GM21576 (cell line): ENCODE data around the gene C1orf105.
"Not testable (repeated sequence)": the region's sequence is repeated elsewhere in the genome, so short reads cannot be mapped to it uniquely, and the experiment has no call there.

Source experiments
- ATAC-seq: cut with Tn5 transposase; IDR thresholded peaks from one replicate; pipeline ENCODE4 v1.9.1; 2021; ENCODE audit warnings: mild to moderate bottlenecking, moderate library complexity; ENCODE audit not compliant: unreplicated experiment

The C1orf105 gene

DNA sequence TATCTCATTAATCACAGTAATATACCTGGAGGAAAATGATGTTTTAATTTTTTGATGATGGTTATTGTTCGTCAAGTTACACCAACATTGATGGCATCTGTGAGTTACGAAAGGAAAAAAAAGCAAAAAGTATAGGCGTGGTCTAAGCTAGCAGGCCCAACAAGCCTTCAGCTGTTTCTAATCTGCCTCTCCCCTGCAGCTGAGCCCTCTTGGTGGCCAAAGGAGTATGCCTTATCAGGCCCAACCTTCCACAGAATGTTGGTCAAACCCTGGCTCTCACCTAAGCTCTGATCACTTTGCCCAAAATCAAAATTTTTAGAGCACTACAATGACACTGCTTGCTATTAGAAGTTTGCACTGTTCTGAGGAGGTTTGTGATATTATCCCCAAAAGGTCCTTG, 4.9 kb downstream of the C1orf105 start:
- ATAC-seq, result no peak

DNA sequence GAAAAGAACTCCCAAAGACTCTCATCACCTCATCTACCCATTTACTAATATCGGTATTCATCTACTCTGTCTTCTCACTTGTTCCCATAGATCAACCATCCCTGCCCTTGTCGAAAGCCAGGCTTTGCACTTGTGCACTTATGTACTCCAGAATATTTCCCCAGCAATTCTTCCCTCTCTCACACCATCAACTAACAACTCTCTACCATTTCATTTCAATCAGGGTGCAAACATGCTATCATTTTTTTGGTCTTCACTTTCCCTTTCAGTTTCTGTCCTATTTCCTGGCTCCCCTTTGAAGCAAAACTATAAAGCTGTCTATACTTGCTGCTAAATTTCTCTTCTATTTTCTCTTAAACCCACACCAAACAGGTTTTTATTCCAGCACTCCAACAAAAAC, 6.7 kb downstream of the C1orf105 start:
- no peak for ATAC-seq

DNA sequence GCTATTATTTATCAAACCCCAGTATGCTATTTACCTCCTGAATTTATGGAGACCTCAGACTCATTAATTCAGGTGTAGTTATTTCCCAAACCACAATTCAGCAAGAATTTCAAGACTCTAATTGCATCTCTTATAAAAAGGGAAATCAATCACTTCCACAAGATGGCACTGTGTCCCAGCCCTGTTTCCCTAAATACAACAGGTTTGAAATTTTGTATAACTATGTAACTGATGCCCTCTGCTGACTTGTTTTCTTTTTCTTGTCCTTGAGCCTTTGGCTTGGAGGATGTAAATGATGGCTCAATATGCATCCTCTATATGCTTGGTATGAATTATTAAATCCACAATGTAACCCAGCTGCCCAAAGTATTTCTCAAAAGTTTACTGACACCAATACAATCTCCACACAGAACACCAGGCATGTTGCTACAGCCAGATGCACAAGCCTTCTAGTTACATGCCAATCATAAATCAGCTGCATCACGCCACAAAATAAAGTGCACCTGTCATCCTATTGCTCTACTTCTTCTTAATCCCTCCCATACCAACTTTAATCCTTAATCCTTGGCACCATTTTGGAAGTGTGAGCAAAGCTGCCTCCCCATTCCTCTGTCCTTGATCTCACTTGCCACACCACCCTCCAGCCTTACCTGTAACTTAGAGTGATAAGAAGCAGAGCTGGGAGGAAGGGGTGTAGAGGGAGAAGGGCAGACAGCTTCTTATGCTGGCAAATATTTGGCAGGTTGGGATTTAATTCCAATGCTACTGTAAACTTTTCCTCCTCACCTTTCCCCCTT, 9.0 kb downstream of the C1orf105 start:
- ATAC-seq, result peak; percentile 50

DNA sequence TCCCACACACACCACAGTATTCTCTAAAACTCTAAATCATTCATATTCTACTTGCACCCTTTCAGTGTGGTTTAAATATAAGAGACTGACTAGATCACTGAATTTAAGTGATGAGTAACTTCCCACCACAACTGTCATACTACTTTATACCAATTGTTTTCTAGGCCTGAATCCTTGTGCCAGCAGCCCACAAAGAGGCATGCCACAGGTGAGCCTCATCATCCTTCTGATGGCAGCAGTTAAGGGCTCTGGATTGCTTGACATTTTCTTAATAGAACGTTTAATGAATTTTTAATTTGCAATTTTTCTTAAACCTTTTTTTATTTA, 9.6 kb downstream of the C1orf105 start:
- no peak for ATAC-seq

DNA sequence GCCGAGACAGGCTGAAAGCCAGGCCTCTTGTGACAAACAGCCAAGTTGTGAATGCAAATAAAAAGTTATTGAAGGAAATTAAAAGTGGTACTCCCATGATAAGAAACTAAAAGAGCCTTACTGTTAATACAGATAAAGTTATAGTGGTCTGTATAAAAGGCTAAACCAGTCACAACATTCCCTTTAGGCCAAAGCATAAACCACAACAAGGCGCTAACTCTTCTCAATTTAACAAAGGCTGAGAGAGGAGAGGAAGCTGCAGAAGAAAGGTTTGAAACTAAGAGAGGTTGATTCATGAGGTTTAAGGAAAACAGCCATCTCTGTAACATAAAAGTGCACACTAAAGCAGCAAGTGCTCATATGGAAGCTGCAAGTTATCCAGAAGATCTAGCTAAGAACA, 10.7 kb downstream of the C1orf105 start:
- no peak for ATAC-seq

DNA sequence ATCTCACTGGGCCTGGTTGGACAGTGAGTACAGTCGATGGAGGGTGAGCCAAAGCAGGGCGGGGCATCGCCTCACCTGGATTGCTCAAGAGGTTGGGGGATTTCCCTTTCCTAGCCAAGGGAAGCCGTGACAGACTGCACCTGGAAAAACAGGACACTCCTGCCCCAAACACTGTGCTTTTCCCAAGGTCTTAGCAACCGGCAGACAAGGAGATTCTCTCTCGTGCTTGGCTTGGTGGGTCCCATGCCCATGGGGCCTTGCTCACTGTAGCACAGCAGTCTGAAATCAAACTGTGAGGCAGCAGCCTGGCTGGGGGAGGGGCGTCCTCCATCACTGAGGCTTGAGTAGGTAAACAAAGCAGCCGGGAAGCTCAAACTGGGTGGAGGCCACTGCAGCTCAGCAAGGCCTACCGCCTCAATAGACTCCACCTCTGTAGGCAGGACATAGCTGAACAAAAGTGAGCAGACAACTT, 11.3 kb downstream of the C1orf105 start:
- no peak for ATAC-seq

DNA sequence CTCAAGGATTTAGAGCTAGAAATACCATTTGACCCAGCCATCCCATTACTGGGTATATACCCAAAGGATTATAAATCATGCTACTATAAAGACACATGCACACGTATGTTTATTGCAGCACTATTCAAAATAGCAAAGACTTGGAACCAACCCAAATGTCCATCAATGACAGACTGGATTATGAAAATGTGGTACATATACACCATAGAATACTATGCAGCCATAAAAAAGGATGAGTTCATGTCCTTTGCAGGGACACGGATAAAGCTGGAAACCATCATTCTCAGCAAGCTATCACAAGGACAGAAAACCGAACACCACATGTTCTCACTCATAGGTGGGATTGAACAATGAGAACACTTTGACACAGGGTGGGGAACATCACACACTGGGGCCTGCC, 16.7 kb downstream of the C1orf105 start:
- not testable (repeated sequence) for ATAC-seq

DNA sequence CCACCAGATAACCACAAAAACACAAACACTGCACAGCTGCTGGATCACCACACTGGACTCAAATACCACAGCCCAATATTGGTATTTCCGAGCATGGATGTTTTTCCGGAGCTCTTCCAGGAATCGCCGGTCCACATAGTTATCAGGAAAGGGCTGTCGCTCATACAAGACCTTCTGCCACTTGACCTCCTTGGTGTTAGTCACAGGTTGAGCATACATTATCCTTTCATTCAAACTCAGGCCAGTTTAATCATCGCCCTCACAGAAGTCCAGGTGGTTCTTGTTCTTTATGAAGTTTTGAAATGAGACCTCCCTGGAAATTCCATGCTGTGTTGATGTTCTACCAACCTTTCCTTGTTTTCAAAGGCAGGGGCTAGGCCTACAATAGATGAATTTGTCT, 21.9 kb downstream of the C1orf105 start:
- ATAC-seq, result no peak

DNA sequence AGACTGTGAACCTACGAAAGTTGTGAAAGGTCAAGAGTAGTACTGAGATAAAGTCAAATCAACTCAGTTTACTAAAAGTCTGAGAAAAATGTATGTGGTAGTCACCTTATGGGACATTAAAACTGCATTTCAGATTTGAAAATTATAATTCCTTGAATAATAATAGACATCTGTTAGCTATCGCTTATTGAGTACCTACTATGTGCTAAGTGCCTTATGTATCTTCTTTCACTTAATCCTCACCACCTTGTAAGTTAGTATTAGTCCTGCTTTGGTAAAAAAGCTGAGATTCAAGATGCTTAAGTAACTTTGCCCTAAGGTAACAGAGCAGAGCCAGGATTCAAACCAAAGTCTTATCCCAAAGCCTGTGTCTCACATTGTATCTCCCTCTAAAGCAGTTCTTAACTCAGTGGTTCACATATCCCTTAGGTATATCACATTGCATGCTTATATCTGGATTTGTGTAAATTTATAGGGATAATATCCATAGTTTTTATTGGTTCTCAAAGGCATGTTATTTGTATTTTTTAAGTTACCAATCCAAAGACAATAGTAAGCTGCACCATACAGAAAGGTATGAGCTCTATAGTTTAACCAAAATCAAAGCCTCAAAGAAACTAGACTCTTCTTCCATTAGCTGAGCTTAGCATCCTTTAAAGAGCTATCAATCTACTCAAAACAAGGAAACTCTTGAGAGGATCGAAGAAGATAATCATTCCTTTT, 22.5 kb downstream of the C1orf105 start:
- ATAC-seq, result no peak

DNA sequence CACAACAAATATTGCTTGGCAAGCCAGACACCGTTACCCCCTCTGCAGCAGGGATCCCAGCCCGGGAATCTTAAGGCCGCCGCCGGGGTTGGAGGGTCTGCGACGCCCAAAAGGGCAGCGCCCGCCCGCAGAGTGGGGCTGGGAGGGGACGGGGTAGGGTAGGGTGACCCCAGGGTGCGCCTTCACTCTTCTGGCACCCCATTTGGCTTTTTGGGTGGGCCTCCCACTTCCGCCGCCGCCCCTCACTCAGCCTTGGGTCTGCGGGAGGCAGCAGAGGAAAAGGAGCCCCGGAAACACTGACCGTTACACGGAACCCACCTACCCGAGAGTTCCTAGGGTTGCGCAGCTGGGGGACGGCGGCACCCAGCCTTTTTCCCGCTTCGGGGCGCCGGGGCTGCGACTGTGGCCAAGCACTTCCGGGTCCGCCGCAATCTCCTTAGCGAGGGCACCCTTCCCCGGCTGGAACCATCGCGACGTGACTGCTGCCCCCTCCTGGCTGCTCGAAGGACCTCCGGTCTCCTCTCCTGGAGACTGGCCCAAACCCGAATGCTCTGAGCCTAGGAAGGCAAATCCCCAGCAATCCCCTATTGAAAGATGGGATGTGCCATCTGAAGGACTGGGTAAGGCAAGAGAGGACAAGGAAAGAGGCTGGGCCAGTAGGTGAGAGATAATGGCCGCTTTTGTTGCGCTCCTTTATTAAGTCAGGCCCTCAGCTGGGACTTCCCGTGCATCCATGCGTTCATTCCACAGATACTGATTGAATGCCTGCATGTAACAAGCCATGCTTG, 23.4 kb downstream of the C1orf105 start, which contains the start of gene PIGC:
Gene PIGC (minus strand): TSS at position 404 of the 788 bp plus-strand sequence. CDS start 1,447 bp downstream, outside the sequence.
- peak; percentile 99 for ATAC-seq

DNA sequence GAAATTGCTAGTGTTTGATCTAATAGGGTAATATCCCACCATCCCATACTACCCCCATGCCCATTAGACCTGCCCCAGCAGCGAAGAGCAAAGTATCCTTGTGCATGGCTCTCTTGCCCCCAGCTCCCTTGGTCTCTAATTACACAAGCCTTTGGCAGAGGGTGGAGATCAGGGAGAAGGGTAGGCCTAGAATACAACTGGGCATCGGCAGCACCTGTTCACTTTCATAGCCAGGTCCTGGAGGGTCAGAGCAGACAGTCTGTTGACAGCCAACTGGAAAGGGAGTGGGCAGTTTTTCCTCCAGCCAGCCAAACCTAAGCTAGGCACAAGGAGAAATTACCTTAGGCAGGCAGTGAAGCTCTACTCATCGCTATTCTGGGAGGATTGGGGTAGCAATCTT, 26.1 kb downstream of the C1orf105 start:
- ATAC-seq, result no peak

DNA sequence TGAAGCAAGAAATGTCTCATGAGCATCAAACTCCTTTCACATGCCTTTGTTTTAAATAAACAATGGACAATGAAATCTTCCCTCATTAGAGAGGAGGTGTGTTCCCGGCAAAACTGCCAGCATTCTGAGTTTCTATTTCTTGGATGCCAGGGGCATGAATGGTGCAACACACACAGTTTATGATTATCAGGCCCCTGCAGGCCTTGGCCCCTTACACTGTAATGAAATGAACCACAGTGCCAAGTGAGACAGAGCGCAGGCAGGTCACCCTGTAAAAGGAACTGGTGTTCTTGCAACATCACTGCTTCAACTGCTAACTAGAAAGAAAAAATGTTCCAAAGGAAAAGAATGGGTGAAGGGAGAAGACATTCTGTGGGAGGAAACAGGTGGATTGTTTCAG, 27.2 kb downstream of the C1orf105 start:
- ATAC-seq, result no peak

DNA sequence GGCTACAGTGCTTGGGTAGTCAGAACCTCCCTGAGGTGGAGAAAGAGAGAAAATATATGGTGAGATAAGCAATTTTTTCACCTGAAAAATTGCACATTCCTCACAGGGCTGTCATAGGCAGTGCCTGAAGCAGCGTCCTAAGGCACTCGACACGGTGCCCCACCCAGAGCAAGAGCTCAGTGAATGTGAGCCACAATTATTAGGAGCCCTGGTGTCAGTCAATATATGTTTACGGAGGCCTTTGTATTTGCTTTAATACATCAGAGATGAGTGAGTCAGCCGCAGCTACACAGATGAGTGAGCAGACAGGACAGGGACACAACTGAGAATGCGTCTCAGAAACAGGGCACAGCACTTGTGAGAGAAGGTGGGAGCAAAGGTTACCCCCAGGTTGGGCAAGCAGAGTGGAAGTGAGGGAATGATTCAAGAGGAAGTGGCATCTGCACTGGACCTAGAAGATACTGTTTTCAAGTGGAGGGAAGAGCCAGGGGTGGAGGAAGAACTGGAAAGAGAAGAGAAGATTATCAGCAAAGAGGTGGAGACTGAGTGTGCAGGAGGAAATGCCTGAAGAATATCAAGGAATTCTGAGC, 28.6 kb downstream of the C1orf105 start:
- ATAC-seq, result no peak

DNA sequence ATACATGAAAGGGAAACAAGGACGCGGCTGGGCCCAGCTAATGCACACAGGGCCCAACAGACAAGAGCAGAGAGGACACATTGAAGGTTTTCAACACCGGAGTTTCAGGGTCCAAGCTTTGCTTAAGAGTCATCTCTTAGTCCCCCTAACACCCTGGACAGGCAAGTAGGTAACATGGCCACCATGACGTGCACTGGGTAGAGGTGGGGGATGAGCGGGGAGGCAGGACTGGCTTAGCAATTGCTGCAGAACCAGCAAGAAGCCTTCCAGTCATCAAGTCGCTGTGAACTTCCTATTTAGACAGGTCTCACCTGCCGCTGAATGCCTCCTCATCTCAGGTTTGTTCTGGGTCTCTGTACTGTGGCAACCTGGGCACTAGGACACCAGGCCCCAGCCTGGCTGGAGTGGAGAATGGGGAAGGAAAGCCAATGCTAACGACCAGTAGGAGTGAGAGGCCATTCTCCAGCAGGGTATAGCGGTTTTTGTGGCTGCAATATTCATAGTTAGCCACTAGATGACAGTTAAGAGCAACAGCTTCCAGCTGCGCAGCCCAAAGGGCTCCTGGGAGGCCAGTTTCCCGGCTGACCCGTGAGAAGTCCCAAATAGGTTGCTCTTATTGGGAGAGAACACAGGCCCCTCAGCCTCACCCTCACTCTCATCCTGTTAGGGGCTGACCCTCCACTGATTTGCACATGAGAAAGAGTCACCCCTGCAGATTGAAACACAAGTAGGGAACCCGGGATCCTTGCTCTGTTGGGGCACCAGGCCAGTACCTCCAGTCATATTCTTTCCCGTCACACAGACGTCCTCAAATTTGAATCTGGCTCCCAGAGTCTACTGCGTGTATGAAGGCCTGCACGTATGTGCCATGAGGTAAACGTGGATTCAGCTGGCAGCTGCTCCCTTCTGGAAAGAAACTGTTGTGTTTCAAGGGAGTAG, 29.4 kb downstream of the C1orf105 start:
- peak; percentile 92 for ATAC-seq

DNA sequence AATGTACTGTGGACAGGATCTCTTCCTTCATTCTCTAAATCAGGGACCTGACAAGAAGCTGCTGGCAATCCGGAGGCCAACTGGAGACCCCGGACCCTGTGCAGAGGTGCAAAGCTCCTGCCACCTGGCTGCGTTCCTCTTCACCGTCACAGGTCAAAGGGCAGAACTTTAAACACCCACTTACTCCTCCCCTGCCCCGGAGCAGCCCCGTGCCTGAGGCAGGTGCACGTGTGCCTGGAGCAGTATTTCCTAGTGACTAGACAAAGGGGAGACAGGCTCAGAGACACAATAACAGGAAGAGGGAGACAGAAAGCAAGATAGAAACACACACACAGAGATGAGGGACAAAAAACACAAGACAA, 30.0 kb downstream of the C1orf105 start:
- no peak for ATAC-seq

DNA sequence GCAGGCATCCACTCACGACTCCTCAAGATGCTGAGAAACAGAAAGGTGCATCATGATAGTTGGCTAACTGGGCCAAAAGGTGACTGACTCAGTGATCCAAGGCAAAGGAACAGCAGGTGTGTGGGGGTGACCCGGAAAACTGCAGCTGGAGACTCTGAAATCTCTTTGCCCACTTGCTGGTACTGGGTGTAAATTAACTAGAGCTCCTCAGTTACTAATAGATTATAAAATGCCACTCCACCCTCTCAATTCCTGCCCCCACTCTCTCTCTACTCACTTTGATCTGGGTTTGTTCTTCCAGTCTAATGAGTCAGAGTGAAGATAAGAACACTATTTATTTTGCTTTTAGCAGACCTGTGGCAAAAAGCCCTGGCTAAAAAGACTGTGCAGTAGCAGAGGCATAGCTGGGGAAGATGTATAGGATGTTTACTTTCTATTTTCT, 30.5 kb downstream of the C1orf105 start:
- ATAC-seq, result no peak

DNA sequence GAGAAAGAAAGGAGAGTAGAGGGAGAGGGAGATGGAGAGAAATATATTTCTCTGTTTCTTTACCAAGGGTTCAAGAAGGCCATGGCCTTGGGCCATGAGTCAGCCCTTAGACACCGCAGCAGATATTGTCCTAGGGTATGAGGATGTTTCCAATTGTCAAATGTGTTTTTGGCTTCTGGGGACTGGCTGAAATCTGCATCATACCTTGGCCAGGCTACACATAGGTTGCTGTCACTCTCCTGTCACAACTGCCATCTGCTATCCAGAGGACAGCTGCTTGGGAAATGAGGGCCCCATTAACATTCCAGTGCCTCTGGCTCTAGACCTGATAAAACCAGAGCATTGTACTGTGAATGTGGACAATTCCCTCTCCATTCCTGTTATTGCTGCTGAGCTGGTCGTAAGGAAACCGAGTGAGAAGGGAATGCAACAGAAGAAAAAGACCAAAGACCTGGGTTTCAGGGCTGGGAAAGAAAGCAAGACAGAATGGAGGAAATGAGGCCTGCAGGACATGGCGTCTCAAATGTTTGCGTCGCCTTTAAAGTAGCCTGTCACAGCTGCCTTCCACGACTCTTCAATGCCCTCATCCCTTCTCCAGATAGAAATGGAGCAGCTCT, 32.2 kb downstream of the C1orf105 start:
- ATAC-seq, result no peak

DNA sequence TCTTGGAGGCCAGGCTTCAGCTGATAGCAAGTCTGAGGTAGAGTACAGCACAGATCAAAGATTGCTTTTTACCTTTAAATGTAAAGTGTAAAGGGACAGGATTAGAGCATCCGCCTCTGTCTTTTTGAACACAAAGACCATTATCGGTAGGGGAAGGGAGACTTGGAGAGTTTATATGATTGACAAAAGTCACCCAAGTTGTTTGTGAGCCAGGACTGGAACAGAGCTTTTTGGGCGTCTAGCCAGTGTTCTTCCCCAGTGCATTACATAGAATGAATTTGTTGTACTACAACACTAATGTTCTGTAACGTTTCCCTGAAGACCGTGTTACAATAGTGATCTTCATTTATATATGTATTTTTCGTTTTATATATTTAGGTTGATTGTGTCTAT, 32.7 kb downstream of the C1orf105 start:
- no peak for ATAC-seq

DNA sequence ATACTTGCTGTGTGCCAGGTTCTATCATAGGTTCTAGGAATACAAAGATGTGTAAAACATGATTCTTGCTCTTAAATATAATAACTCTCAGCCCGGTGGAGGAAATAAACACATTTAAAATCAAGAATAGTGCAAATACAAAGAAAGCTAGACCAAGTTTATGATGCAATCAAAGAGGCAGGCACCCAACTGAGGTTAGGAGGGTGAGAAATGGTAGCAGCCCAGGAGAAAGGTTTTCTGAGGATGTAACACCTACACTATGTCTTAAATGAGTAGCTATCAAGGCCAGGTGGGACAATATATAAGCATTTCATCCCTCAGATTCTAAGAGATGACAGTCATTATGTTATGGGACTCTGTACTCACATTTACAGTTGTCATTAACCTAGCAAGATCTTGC, 33.1 kb downstream of the C1orf105 start:
- no peak for ATAC-seq

DNA sequence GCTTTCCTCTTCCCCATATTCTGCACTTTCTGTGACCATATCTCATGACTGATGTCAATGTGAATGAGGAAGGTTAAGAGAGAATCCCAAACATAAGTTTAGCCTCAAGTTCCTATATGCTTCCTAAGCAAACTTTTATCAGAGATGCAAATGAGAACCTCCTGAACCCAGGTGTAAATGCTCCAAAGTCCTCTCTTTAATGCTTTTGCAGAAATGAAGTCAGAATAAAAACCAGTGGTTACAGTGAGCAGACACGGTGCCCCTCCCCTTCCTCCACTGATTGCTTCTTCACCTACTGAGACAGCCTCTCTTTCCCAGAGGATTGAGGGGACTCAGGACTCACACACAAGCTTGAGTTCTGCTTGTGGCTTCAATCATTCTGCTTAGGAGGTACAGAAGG, 35.0 kb downstream of the C1orf105 start:
- no peak for ATAC-seq
